Gastrocnemius medialis (tissue), 4 donors: ENCODE measurements around the gene SREBF1. TPM values are rescaled to one million over a fixed set of nuclear protein-coding genes. Genes with fewer than 3 reads are reported as not detected.
A peak's percentile ranks its signal among the peaks of the same experiment; 100 is the strongest.

Experiments
- ATAC-seq, 2 donors: fragments of 150-250 bp; one replicate each; pipeline ENCODE4 v1.9.1; 2016
- DNase-seq, 2 donors: peaks; one replicate each; pipeline ENCODE4 v3.0.0-alpha.2; 2019
- H3K27ac ChIP-seq, 4 donors: fragments of 200-600 bp; sonication (generic); 1 replicate in 1 of 4; 2 replicates in 3 of 4; pipeline ENCODE4 v1.5.1; 2016 to 2018; ENCODE audit warnings: mild to moderate bottlenecking in 2 of 4, moderate library complexity in 1 of 4
- H3K27me3 ChIP-seq, 3 donors: fragments of 200-600 bp; sonication (generic) in 2 of 3; 1 replicate in 1 of 3; 2 replicates in 2 of 3; pipeline versions ENCODE4 v1.5.1 to v1.6.0; 2016 to 2019; ENCODE audit warnings: mild to moderate bottlenecking in 1 of 3, moderate library complexity in 1 of 3
- H3K36me3 ChIP-seq, 2 donors: fragments of 200-600 bp; sonication (generic) in 1 of 2; one replicate each; pipeline ENCODE4 v1.5.1; 2017 to 2018
- H3K4me1 ChIP-seq, 2 donors: fragments of 200-600 bp; sonication (generic) in 1 of 2; one replicate each; pipeline ENCODE4 v1.5.1; 2016 to 2017; ENCODE audit warnings: mild to moderate bottlenecking in 2 of 2
- H3K4me3 ChIP-seq, 4 donors: fragments of 200-600 bp; sonication (generic) in 3 of 4; 1 replicate in 1 of 4; 2 replicates in 3 of 4; pipeline ENCODE4 v1.5.1; 2016 to 2019; ENCODE audit warnings: mild to moderate bottlenecking in 2 of 4
- H3K9me3 ChIP-seq, 3 donors: fragments of 200-600 bp; sonication (generic) in 2 of 3; 1 replicate in 1 of 3; 2 replicates in 2 of 3; pipeline ENCODE4 v1.5.1; 2016 to 2019
- CTCF ChIP-seq, 5 experiments: fragments of 450-650 bp in 3 of 5; fragments of 200-600 bp in 2 of 5; sonication (generic) in 2 of 5; IDR thresholded peaks in 4 of 5; conservative IDR thresholded peaks in 1 of 5; 1 replicate in 4 of 5; 2 replicates in 1 of 5; pipeline ENCODE4 v1.5.1; 2016 to 2019; ENCODE audit warnings: antibody characterized with exemption in 5 of 5, mild to moderate bottlenecking in 3 of 5, moderate library complexity in 3 of 5
- POLR2A ChIP-seq, 2 donors: fragments of 450-650 bp; IDR thresholded peaks; one replicate each; pipeline ENCODE4 v1.6.1; 2017; ENCODE audit warnings: antibody characterized with exemption in 2 of 2, mild to moderate bottlenecking in 2 of 2, moderate library complexity in 2 of 2
- in situ Hi-C, 4 donors: fragments of 200-750 bp; cut with MboI; loops; one replicate each; pipeline versions ENCODE4 v1.15.0 to v1.8.0; 2017; ENCODE audit warnings: low sequenced_read_pairs in 4 of 4
- intact Hi-C: fragments of 100-400 bp; cut with DNase I; formaldehyde crosslinking; loops from one replicate; pipeline ENCODE4 v1.15.1; 2023; ENCODE audit warnings: low total_unique reads
- microRNA counts, 2 donors: library from miRNA; unstranded; fragments of <30 nt; microRNA quantifications; one replicate each; lab custom pipeline; 2016
- microRNA-seq, 2 donors: library from miRNA; unstranded; fragments of <30 nt; microRNA quantifications; one replicate each; pipeline ENCODE4, GENCODE V29; 2016; ENCODE audit warnings: borderline replicate concordance in 2 of 2
- total RNA-seq, 4 donors: library from RNA; depleted of rRNA; stranded (reverse); fragments of >200 nt; gene quantifications; one replicate each; pipeline versions ENCODE4 v1.1.0 to v1.2.3, GENCODE V29; 2016

SREBF1 gene
- total RNA-seq, 4 donors from 2014 or later = 11.1 to 64.5 (median 32.3) TPM

- intact Hi-C loops = no loop called here
- no peaks in the 10 kb centered on the region for H3K36me3 ChIP-seq
- H3K4me3 ChIP-seq = no peak overlapping the region
- DNase-seq (no peak), ATAC-seq (no peak)
- H3K4me1 ChIP-seq = peaks cover 35 to 43% of the 10 kb centered on the region in 2 donors
- H3K27ac ChIP-seq = no peak overlapping the region
- in situ Hi-C loops = no loop called here
- H3K27me3 ChIP-seq = no peaks in the 10 kb centered on the region
- H3K9me3 ChIP-seq = no peaks in the 10 kb centered on the region
- TF ChIP-seq POLR2A (IDR thresholded peaks at IDR 0.05) (no peak), CTCF (IDR thresholded peaks at IDR 0.05 in 4 of 5, conservative IDR thresholded peaks at IDR 0.05 in 1 of 5) (no peak)
Measured at GRCh38 chr17:17765359-17766076, 71.3 kb downstream of the SREBF1 start.

DNA sequence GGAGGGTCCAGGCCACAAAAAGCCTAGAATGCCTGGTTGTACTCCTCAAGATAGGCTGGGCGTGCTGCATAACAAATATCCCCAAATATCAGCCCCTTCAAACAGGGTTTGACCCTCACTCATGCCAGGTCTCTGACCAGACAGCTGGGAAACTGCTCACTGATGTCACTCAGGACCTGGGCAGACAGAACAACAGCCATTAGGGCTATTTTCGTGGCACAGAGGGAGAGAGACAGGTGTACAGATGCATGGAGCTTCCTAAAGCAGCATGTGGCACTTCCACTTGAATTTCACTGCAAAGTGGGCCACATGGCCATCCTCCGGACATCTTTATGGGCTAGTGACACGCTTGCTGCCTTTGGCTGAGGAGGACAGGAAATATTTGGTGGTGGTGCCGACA, 73.1 kb downstream of the SREBF1 start:
- intact Hi-C loops (no loop called here), in situ Hi-C loops (no loop called here)
- Histone ChIP-seq H3K27ac (no peak overlapping the region), H3K36me3 (no peaks in the 10 kb centered on the region), H3K4me3 (no peak overlapping the region), H3K9me3 (no peaks in the 10 kb centered on the region), H3K27me3 (no peaks in the 10 kb centered on the region), H3K4me1 (peaks cover 26 to 29% of the 10 kb centered on the region in 2 donors)
- ATAC-seq = no peak
- no peak for TF ChIP-seq CTCF (IDR thresholded peaks at IDR 0.05 in 4 of 5, conservative IDR thresholded peaks at IDR 0.05 in 1 of 5)
- TF ChIP-seq POLR2A (IDR thresholded peaks at IDR 0.05) = no peak
- no peak for DNase-seq

DNA sequence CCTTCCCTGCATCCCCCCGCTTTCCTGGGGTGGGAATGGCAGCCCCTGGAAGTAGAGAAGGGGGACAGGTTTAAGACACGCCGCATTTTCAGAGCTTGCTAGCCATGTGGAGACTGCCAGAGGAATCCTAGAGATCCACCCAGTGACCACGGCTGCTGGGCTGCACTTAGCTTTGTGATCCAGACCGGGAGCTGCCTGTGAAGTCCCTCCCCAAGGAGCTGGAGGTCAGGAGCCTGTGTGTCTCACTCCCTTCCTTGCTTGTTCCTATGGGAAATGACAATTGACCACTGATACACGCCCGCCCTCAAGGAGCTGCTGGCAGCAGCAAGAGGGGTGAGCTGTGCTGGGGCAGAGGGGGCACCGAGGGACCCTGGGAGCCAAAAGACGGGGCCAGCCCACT, 73.7 kb downstream of the SREBF1 start:
- TF ChIP-seq CTCF (IDR thresholded peaks at IDR 0.05 in 4 of 5, conservative IDR thresholded peaks at IDR 0.05 in 1 of 5) (no peak), POLR2A (IDR thresholded peaks at IDR 0.05) (no peak)
- H3K4me1 ChIP-seq = peaks cover 20 to 23% of the 10 kb centered on the region in 2 donors
- intact Hi-C loops (no loop called here), in situ Hi-C loops (no loop called here)
- no peaks in the 10 kb centered on the region for H3K36me3 ChIP-seq
- peak overlapping the region in 1 of 4 donors; percentile 5 for H3K27ac ChIP-seq
- no peaks in the 10 kb centered on the region for H3K9me3 ChIP-seq
- H3K27me3 ChIP-seq = no peaks in the 10 kb centered on the region
- no peak overlapping the region for H3K4me3 ChIP-seq
- DNase-seq (no peak), ATAC-seq (no peak)

DNA sequence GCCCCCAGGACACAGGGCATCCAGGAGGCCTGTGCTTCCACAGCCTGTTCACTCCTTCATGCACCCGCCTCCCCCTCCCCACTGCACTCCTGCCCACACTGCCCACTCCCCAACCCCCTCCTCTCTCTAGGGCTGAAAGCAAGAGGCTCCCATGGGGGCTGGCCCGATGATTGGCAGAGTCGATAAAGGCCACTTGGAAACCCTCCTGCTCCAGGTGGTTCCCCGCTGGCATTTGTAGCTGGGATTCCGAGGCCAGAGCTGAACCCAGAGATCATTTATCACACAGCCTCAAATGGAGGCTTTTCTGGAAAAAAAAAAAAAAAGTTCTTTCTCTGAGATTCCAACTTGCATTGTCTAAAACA, 74.1 kb downstream of the SREBF1 start:
- no peak for TF ChIP-seq POLR2A (IDR thresholded peaks at IDR 0.05)
- no peak for TF ChIP-seq CTCF (IDR thresholded peaks at IDR 0.05 in 4 of 5, conservative IDR thresholded peaks at IDR 0.05 in 1 of 5)
- Histone ChIP-seq H3K9me3 (no peaks in the 10 kb centered on the region), H3K27me3 (no peaks in the 10 kb centered on the region), H3K4me3 (no peak overlapping the region), H3K36me3 (no peaks in the 10 kb centered on the region), H3K27ac (no peak overlapping the region), H3K4me1 (peaks cover 16 to 19% of the 10 kb centered on the region in 2 donors)
- no peak for ATAC-seq
- in situ Hi-C loops = no loop called here
- intact Hi-C loops = no loop called here
- DNase-seq = no peak

MicroRNAs encoded within 50 kb of the gene (microRNA counts, 767-probe panel; counts per million panel counts)
- microRNA hsa-miR-33b-5p (lab: Ali Mortazavi, UCI) = 356 to 448 counts per million in 2 donors

Small RNA genes within 50 kb of the gene (microRNA-seq; reads per million reads assigned to microRNA genes)
- gene MIR33B = 7.1 to 8.5 reads per million in 2 donors
- 1.2 to 3.4 reads per million in 2 donors for gene MIR6777

Other genes with a start within 250 kb of the SREBF1 start
- 10 to 100 TPM; 32.8 to 48.2 (median 34.2) TPM for gene PEMT, start 245.3 kb downstream of the SREBF1 start, total RNA-seq
- gene RAI1, start 155.5 kb downstream of the SREBF1 start, total RNA-seq = 1 to 10 TPM; 2.1 to 6.7 (median 4.3) TPM
- 10 to 100 TPM; 55.7 to 97.1 (median 73.3) TPM for gene TOM1L2, start 135.4 kb upstream of the SREBF1 start, total RNA-seq
- gene DRC3, start 135.9 kb upstream of the SREBF1 start, total RNA-seq = under 1 TPM; 0.05 to 0.81 (median 0.28) TPM
- 10 to 100 TPM; 12.6 to 19.9 (median 16.2) TPM for gene ATPAF2, start 202.2 kb upstream of the SREBF1 start, total RNA-seq
- 10 to 100 TPM; 40.1 to 46.4 (median 41.4) TPM for gene GID4, start 202.4 kb upstream of the SREBF1 start, total RNA-seq